ENCODE measurements around the gene RPL10. TPM values are rescaled to one million over a fixed set of nuclear protein-coding genes. Genes with fewer than 3 reads are reported as not detected.
"Not testable (repeated sequence)": the region's sequence is repeated elsewhere in the genome, so short reads cannot be mapped to it uniquely, and the experiment has no call there.

RPL10 gene
- polyA plus RNA-seq, 1 experiment = 3,912 TPM

DNA sequence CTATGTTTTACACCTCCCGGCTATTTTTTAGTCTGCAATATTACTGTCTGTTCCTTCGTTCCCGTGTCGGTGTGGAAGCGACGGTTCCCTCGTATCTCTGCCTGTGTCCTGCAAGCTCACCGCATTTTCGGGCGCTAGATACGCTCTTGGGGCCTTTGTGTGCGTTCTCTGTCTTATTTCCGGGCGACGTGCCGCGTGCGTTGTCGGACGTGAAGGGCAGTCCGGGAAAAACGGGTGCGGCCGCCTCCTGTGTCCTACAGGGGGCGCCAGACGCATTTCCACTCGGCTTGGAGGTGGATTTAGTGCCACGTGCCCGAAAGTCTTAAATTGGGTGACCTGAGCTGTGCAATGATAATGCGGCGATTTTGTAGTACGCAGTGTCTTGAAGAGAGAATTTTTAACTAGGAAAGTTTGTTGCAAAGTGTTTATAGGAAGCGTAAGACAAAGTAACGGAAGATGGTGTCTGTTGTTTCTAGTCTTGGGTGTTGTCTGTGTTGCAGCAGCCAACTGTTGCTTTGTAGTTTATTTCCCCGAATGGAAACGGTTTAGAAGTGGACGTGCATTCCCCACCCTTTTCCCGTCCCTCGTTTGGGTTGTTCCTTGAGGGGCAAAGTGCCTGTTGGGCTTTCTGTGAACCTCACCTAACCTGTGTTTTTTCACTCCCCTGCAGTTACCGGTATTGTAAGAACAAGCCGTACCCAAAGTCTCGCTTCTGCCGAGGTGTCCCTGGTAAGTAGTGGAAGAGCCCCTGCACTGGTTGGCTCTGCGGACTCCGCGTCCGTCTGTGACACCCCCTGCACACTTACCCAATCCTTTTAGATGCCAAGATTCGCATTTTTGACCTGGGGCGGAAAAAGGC, 720 bp downstream of the RPL10 start:
- Histone ChIP-seq H3K27ac (ENCODE audit: low read depth, low read length) (peak overlapping the region; percentile 98), H3K9me3 (ENCODE audit: control insufficient read depth, insufficient read depth, low read length) (no peaks in the 10 kb centered on the region), H3K4me3 (ENCODE audit: low read depth, low read length) (peak overlapping the region; percentile 84), H3K27me3 (ENCODE audit: control insufficient read depth, insufficient read depth, low read length) (no peaks in the 10 kb centered on the region)
- ChIA-PET POLR2A (interaction anchor here (0.8 to 1.8 kb wide), 6 partner anchors 8 to 131 kb away, joined by 3 to 12 read pairs (median 4); partner anchors contain the start of gene DNASE1L1), CTCF (interaction anchor here (0.6 to 1.8 kb wide), 6 partner anchors 11 to 140 kb away, joined by 3 to 7 read pairs (median 4); partner anchors contain the start of gene DNASE1L1)
- TF ChIP-seq, protein P1, sequence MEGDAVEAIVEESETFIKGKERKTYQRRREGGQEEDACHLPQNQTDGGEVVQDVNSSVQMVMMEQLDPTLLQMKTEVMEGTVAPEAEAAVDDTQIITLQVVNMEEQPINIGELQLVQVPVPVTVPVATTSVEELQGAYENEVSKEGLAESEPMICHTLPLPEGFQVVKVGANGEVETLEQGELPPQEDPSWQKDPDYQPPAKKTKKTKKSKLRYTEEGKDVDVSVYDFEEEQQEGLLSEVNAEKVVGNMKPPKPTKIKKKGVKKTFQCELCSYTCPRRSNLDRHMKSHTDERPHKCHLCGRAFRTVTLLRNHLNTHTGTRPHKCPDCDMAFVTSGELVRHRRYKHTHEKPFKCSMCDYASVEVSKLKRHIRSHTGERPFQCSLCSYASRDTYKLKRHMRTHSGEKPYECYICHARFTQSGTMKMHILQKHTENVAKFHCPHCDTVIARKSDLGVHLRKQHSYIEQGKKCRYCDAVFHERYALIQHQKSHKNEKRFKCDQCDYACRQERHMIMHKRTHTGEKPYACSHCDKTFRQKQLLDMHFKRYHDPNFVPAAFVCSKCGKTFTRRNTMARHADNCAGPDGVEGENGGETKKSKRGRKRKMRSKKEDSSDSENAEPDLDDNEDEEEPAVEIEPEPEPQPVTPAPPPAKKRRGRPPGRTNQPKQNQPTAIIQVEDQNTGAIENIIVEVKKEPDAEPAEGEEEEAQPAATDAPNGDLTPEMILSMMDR (IDR thresholded peaks at IDR 0.05; ENCODE audit: low read depth, low read length) = peak; percentile 71
- no peak for DNase-seq (ENCODE audit: low read depth, low spot score)

DNA sequence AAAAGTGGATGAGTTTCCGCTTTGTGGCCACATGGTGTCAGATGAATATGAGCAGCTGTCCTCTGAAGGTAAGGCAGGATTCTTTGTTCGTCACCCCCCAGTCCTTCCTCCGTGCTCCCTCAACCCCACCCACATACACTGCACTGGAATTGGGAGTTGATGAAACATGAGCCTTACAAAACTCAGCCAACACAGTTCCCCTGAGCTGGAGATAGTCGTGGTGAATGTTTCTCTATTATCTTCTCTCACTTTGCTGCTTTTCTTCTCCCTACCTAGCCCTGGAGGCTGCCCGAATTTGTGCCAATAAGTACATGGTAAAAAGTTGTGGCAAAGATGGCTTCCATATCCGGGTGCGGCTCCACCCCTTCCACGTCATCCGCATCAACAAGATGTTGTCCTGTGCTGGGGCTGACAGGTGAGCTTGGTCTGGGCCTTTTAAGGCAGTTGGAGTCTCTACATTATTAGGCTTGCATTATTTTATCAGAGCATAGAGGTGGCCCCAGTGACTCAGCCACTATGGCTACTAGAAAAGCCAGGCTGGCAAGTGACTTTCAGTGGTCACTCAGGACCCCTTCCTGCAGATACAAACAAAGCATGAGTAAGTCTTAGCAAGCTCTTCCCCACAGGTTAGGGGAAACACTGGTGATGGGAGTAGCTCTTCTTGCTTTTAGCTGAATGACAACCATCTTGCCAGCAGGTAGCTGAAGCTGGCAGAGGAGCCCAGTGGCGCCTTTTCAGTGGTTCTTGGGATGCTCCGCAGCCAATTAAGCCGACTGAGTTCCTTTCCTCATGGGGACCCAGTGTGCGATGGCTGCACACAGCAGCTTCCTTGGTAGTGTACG, 1.6 kb downstream of the RPL10 start:
- ChIA-PET CTCF (interaction anchor here (1.2 kb wide), 1 partner anchor 133 kb away, joined by 4 read pairs; no protein-coding TSS in a partner anchor), POLR2A (no interaction called here)
- TF ChIP-seq, protein P1 (IDR thresholded peaks at IDR 0.05; ENCODE audit: low read depth, low read length) = no peak
- Histone ChIP-seq H3K27ac (ENCODE audit: low read depth, low read length) (peak overlapping the region; percentile 98), H3K4me3 (ENCODE audit: low read depth, low read length) (peak overlapping the region; percentile 84), H3K27me3 (ENCODE audit: control insufficient read depth, insufficient read depth, low read length) (no peaks in the 10 kb centered on the region), H3K9me3 (ENCODE audit: control insufficient read depth, insufficient read depth, low read length) (no peaks in the 10 kb centered on the region)
- DNase-seq (ENCODE audit: low read depth, low spot score) = no peak

DNA sequence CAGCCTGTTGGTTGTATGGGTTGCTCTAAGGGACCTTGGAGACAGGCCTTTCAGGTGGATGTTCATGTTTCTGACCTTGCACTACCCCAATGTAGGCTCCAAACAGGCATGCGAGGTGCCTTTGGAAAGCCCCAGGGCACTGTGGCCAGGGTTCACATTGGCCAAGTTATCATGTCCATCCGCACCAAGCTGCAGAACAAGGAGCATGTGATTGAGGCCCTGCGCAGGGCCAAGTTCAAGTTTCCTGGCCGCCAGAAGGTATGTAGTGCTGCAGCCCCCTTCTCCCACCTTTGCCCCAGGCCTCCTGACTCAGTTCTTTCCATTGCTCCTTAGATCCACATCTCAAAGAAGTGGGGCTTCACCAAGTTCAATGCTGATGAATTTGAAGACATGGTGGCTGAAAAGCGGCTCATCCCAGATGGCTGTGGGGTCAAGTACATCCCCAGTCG, 2.2 kb downstream of the RPL10 start:
- H3K9me3 ChIP-seq (ENCODE audit: control insufficient read depth, insufficient read depth, low read length); H3K27me3 ChIP-seq (ENCODE audit: control insufficient read depth, insufficient read depth, low read length); CTCF ChIA-PET; DNase-seq (ENCODE audit: low read depth, low spot score); H3K27ac ChIP-seq (ENCODE audit: low read depth, low read length): not testable (repeated sequence)
- peak overlapping the region; percentile 84 for H3K4me3 ChIP-seq (ENCODE audit: low read depth, low read length)
- POLR2A ChIA-PET = interaction anchor here (0.6 kb wide), 1 partner anchor 26 kb away, joined by 3 read pairs; no protein-coding TSS in a partner anchor

DNA sequence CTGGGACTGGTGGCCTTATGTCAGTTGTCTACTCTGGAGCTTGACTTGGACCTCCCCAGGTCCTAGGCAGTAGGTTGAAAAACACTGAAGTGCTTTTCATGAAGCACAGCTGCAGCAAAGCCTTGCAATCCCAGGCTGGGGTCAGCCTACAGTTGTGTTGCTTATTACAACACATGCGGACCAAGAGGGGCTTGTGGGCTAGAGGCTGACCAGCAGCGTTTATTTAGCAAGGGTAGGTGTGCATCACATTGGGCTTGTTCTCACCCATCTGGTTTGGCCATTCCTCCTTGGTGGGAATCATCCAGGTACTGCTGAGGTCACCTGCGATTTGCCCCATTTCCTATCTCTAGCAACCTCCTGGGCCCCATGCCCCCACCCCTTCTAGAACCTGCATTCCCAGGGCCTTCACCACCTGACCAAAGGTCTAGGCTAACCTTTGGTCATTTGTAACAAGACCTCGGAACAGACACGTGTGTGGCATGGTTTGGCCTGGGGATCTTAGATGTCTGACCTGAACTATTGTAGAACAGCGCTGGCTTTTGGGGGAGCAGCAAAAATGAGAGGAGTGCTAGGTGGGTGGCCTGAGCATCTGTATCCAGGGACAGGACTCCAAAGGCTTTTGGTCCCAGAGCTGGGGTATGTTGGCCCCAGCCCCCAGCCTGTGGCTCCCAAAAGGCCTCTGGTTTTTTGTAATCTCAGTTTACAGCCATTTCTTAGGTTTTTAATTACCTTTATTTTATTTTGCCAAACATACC, 3.0 kb downstream of the RPL10 start:
- H3K4me3 ChIP-seq (ENCODE audit: low read depth, low read length) = no peak overlapping the region
- TF ChIP-seq, protein P1 (IDR thresholded peaks at IDR 0.05; ENCODE audit: low read depth, low read length) = no peak
- H3K27ac ChIP-seq (ENCODE audit: low read depth, low read length) = no peak overlapping the region
- CTCF ChIA-PET = no interaction called here
- H3K9me3 ChIP-seq (ENCODE audit: control insufficient read depth, insufficient read depth, low read length) = no peaks in the 10 kb centered on the region
- DNase-seq (ENCODE audit: low read depth, low spot score) = no peak
- no peaks in the 10 kb centered on the region for H3K27me3 ChIP-seq (ENCODE audit: control insufficient read depth, insufficient read depth, low read length)
- POLR2A ChIA-PET = interaction anchor here (0.6 to 0.7 kb wide), 2 partner anchors 25 to 454 kb away, joined by 3 to 4 read pairs; no protein-coding TSS in a partner anchor

Measured in AG04450 (cell line).